Embryonic facial prominence (tissue), 1 donor: Measurements from ENCODE around the gene ACP1.

ENCODE experiments used
- DNase-seq: peaks from one replicate; pipeline ENCODE4 v3.0.0-alpha.2; 2016; ENCODE audit errors: extremely low spot score

Gene ACP1

GRCh38 chr2:255195-255594 lies 9.6 kb upstream of the ACP1 start:
- DNase-seq, result no peak

- no peak for DNase-seq
Measured at GRCh38 chr2:256094-256493, 8.7 kb upstream of the ACP1 start.

GRCh38 chr2:257429-257828 lies 7.3 kb upstream of the ACP1 start:
- DNase-seq, result no peak

GRCh38 chr2:257842-258241 lies 6.9 kb upstream of the ACP1 start:
- DNase-seq, result no peak

- no peak for DNase-seq
Measured at GRCh38 chr2:258933-259332, 5.8 kb upstream of the ACP1 start.

- no peak for DNase-seq
Measured at GRCh38 chr2:259789-260331, 4.9 kb upstream of the ACP1 start.

GRCh38 chr2:260507-261161 lies 4.1 kb upstream of the ACP1 start:
- DNase-seq, result no peak

GRCh38 chr2:262117-262516 lies 2.6 kb upstream of the ACP1 start:
- no peak for DNase-seq

- DNase-seq, result no peak
Measured at GRCh38 chr2:263022-263738, 1.6 kb upstream of the ACP1 start.

GRCh38 chr2:263774-264492 lies 814 bp upstream of the ACP1 start, which contains the start of gene SH3YL1:
Gene SH3YL1, minus strand, starts transcription at chr2:264032. Its CDS starts 48 bp downstream, at chr2:263984.
- no peak for DNase-seq

GRCh38 chr2:268323-268722 lies 3.6 kb downstream of the ACP1 start:
- DNase-seq, result no peak

GRCh38 chr2:269356-270030 lies 4.7 kb downstream of the ACP1 start:
- DNase-seq, result no peak

GRCh38 chr2:270861-271260 lies 6.1 kb downstream of the ACP1 start:
- DNase-seq, result no peak

- no peak for DNase-seq
Measured at GRCh38 chr2:271917-272316, 7.2 kb downstream of the ACP1 start.

- DNase-seq, result no peak
Measured at GRCh38 chr2:273333-273732, 8.6 kb downstream of the ACP1 start.

- DNase-seq, result no peak
Measured at GRCh38 chr2:274503-274902, 9.8 kb downstream of the ACP1 start.

- no peak for DNase-seq
Measured at GRCh38 chr2:275466-275865, 10.7 kb downstream of the ACP1 start.

GRCh38 chr2:278312-278926 lies 13.7 kb downstream of the ACP1 start:
- no peak for DNase-seq

- DNase-seq, result no peak
Measured at GRCh38 chr2:278927-279320, 14.2 kb downstream of the ACP1 start.

GRCh38 chr2:279366-279765 lies 14.6 kb downstream of the ACP1 start:
- no peak for DNase-seq

GRCh38 chr2:279956-280649 lies 15.4 kb downstream of the ACP1 start:
- no peak for DNase-seq
